ENCODE data around the gene SNX1.

SNX1 gene

GRCh38 chr15:64095431-64095794 lies 369 bp upstream of the SNX1 start:
- TF ChIP-seq CTCF (IDR thresholded peaks at IDR 0.05; ENCODE audit: low read depth, low read length, missing control alignments), result no peak
- H3K4me3 ChIP-seq (replicated peaks; ENCODE audit: low read depth, low read length), result peak overlapping the region; percentile 95
- DNase-seq (ENCODE audit: extremely low read depth, low read depth), result no peak

- H3K4me3 ChIP-seq (replicated peaks; ENCODE audit: low read depth, low read length), result peak overlapping the region; percentile 95
- DNase-seq (ENCODE audit: extremely low read depth, low read depth), result no peak
- peak; percentile 2 for TF ChIP-seq CTCF (IDR thresholded peaks at IDR 0.05; ENCODE audit: low read depth, low read length, missing control alignments)
Measured at GRCh38 chr15:64096668-64097384, 1.0 kb downstream of the SNX1 start.

- no peak for DNase-seq (ENCODE audit: extremely low read depth, low read depth)
- TF ChIP-seq CTCF (IDR thresholded peaks at IDR 0.05; ENCODE audit: low read depth, low read length, missing control alignments), result no peak
- H3K4me3 ChIP-seq (replicated peaks; ENCODE audit: low read depth, low read length), result no peak overlapping the region
Measured at GRCh38 chr15:64099379-64099778, 3.6 kb downstream of the SNX1 start.

- no peak overlapping the region for H3K4me3 ChIP-seq (replicated peaks; ENCODE audit: low read depth, low read length)
- TF ChIP-seq CTCF (IDR thresholded peaks at IDR 0.05; ENCODE audit: low read depth, low read length, missing control alignments), result no peak
- DNase-seq (ENCODE audit: extremely low read depth, low read depth), result no peak
Measured at GRCh38 chr15:64100958-64101357, 5.2 kb downstream of the SNX1 start.

GRCh38 chr15:64102497-64102896 lies 6.7 kb downstream of the SNX1 start:
- no peak for TF ChIP-seq CTCF (IDR thresholded peaks at IDR 0.05; ENCODE audit: low read depth, low read length, missing control alignments)
- DNase-seq (ENCODE audit: extremely low read depth, low read depth), result no peak
- no peak overlapping the region for H3K4me3 ChIP-seq (replicated peaks; ENCODE audit: low read depth, low read length)

- TF ChIP-seq CTCF (IDR thresholded peaks at IDR 0.05; ENCODE audit: low read depth, low read length, missing control alignments), result no peak
- DNase-seq (ENCODE audit: extremely low read depth, low read depth), result no peak
- H3K4me3 ChIP-seq (replicated peaks; ENCODE audit: low read depth, low read length), result no peak overlapping the region
Measured at GRCh38 chr15:64105113-64105704, 9.4 kb downstream of the SNX1 start.
